ENCODE results near the gene F5.
A peak's percentile ranks its signal among the peaks of the same experiment; 100 is the strongest.
"Not testable (repeated sequence)": the region's sequence is repeated elsewhere in the genome, so short reads cannot be mapped to it uniquely, and the experiment has no call there.

Gene F5

GRCh38 chr1:169503601-169504000 is 82.7 kb downstream of the F5 start:
- FAIRE-seq: not testable (repeated sequence)

GRCh38 chr1:169499807-169500206 is 86.5 kb downstream of the F5 start:
- no peak for FAIRE-seq

DNA sequence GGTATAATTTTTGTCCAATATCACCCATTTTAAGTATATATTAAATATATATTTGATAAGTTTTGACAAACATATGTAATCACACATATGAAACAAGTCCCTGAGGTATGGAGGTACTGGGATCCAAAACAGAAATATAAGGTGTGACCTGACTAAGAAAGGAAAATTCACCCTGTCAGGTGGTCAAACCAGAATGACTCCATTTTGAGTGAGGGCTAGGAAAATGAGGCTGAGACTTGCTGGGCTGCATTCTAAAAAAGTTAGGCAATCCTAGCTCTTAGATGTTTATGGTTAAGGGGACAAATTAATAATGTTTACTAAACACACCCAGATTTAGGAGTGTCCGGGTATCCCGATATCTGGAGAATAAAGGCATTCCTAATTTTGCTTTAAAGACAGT is 89.0 kb downstream of the F5 start:
- no peak for FAIRE-seq

DNA sequence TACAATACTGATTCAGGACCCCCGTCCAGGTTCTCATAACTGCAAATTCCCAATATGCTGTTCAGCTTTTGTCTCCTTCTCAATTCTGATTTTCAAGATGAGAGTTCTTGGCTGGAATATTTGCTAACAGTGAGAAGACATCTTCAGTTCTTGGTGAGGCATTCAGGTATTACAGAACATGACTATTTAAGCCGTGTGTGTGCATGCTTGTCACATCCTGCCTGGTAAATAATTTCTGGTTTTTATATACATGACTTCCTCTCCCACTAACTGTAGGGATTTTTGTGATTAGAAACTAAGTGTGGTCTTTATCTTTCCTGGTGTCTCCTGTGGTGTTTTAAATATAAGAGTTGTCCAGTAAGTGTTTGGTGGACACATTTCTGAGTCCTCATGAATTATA is 90.4 kb downstream of the F5 start:
- FAIRE-seq: no peak

DNA sequence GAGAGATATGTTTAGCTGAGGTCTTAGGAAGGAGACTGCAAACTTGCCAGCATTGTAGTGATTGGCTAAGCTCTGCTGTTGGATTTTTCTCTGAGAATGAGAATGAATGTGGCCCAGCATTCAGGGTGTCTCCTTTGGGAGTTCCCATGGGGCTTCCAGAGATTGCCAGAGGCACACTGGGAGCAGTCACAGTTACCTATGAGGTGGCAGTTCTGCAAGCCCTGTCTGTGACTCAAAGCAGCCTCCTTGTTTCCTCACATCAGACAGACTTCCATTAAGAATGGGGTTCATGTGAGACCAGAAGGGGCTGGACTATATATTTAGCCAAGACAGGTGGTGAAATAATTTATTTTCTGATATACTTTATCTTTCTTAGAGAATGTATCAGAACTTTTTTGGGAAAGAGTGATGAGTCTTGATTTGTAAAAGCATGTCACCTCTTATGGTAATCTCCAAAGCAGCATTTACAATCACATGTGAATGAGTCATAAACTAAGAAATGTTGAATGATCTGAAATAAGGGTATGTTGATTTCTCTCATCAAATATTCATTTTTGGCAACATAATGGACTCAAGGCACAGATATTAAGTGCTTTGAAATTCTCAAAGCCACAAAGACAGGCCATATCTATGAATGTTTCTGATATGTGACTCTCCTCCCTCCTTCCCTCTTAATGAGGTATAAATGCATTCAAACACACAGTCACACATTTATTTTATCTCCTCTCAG is 91.1 kb downstream of the F5 start:
- no peak for FAIRE-seq

- no peak for FAIRE-seq
These were observed 91.9 kb downstream of the F5 start for GRCh38 chr1:169494343-169494742.

GRCh38 chr1:169493251-169493650 is 93.0 kb downstream of the F5 start:
- no peak for FAIRE-seq

- no peak for FAIRE-seq
These were observed 94.4 kb downstream of the F5 start for GRCh38 chr1:169491845-169492281.

DNA sequence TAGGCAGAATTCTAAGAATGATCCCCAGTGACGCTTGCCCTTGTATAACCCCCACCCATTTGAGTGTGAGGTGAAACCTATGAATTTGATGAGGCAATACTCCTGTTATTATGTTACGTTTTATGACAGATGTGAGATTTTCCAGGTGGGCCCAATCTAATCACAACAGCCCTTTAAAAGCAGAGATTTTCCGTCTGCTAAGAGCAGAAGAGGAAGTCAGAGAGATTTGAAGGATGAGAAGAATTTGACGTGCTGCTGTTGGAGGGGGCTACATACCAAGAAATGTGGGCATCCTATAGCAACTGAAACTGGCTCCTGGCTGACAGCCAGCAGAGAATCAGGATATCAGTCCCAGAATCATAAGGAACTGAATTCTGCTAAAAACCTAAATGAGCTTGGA is 98.1 kb downstream of the F5 start:
- FAIRE-seq: no peak

DNA sequence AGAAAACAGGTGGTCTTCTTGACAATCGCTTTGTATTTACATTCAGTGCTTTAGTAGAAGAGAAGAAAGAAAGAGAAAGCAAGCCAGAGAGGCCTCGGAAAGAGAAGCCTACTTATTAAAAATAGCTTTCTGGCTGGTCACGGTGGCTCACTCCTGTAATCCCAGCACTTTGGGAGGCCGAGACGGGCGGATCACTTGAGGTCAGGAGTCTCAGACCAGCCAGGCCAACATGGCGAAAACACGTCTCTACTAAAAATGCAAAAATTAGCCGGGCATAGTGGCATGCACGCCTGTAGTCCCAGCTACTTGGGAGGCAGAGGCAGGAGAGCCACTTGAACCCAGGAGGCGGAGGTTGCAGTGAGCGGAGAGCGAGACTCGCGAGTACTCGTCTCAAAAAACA is 98.7 kb downstream of the F5 start:
- FAIRE-seq: no peak

- no peak for FAIRE-seq
These were observed 99.1 kb downstream of the F5 start for GRCh38 chr1:169487133-169487532.

- FAIRE-seq: no peak
These were observed 99.8 kb downstream of the F5 start for GRCh38 chr1:169486281-169487051.

- peak; percentile 95 for FAIRE-seq
These were observed 100.6 kb downstream of the F5 start, which contains the start of gene SLC19A2 for GRCh38 chr1:169485431-169486280. TSS of gene SLC19A2 (minus strand) at chr1:169485944. CDS start at chr1:169485766, 178 bp downstream.

GRCh38 chr1:169484683-169485430 is 101.4 kb downstream of the F5 start:
- no peak for FAIRE-seq

DNA sequence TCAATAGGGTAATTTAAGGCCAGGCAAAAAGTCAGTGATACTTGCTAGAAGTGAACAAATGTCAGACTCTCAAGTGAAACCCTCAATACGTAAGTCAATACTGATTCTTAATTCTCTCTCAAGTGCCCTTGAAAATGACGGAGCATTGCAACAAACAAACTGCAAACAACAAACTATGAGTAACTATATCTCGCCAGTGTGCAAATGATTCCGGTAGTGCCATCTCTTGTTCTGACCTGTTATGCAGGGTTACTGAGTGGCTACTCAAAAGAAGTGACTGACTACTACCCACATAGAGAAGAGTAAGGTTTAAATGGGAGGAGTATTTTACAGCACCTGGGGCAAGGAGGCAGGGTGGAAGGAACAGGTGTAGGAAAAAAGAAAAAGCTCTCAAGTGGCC is 102.2 kb downstream of the F5 start:
- no peak for FAIRE-seq

- FAIRE-seq: no peak
These were observed 102.7 kb downstream of the F5 start for GRCh38 chr1:169483500-169483966.

DNA sequence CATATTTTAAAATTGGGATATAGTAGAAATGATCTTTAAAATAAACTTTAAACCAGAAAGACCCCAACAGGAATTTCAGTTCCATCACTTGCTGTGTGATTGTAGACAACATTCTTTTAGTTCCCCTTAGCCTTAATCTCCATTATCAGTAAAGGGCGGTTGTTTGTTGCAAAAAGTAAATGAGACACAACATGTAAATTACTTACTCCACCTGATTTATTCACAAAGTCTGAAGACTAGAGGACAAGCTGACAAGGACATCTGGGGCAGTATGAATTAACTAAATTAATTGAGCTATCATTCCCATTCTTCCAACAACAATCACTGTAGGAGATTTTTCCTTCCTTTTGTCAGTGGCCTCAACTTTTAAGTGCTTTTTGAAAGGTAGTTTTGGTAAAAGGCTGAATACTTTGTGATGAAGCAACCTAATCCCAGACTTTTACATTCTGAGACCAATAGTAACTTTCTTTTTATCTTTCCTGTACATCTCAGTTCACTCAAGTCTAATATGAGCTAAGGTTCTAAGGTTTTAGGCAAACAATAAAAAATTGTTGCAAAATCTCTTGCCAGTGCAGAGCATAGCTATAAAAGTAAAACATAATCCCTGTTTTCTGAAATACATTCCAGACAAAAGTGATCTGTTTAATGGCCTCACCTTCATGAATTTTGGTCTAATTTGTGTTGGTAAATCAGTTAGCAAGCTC is 106.8 kb downstream of the F5 start:
- no peak for FAIRE-seq

DNA sequence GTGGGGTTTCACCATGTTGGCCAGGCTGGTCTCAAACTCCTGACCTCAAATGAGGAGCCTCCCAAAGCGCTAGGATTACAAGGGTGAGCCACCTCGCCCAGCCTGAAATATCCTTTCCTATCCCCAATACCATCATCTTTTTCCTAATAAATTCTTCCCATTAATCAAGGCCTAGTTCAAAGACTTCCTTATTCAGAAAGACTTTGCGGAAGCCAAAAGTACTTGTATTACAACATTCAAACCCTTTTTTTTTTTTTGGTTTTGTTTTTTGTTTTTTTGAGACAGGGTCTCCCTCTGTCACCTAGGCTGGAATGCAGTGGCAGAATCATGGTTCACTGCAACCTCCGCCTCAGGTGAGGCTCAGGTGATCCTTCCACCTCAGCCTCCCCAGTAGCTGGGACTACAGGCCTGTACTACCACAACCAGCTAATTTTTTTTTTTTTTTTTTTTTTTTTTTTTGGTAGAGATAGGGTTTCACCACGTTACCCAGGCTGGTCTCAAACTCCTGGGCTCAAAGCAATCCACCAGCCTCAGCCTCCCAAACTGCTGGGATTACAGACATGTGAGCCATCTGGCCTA is 108.1 kb downstream of the F5 start:
- no peak for FAIRE-seq

DNA sequence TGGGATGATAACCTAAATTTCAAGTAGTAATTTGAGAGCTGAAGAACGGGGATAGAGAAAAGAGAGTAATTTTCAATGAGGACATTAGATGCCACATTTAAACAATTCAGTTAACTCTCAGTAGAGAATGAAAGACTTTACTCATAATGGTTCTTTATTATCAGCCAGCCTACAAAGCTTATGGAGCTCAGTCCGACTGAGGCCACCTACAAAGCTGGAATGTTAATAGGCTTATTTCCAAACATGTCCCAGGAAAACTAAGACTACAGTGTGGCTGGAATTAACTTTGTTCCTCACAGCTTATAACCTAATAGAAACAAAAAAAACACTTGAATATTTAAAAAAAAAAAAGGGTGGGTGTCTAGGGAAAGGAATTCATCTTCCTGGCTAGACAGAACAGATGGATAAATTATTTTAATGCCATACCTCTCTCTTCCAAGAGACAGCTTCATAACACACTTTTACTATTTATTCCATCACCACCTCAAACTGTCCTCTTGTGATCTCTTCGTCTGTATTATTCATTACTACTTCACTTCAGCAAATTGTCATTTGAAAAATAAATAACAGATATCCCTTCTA is 110.4 kb downstream of the F5 start:
- no peak for FAIRE-seq

DNA sequence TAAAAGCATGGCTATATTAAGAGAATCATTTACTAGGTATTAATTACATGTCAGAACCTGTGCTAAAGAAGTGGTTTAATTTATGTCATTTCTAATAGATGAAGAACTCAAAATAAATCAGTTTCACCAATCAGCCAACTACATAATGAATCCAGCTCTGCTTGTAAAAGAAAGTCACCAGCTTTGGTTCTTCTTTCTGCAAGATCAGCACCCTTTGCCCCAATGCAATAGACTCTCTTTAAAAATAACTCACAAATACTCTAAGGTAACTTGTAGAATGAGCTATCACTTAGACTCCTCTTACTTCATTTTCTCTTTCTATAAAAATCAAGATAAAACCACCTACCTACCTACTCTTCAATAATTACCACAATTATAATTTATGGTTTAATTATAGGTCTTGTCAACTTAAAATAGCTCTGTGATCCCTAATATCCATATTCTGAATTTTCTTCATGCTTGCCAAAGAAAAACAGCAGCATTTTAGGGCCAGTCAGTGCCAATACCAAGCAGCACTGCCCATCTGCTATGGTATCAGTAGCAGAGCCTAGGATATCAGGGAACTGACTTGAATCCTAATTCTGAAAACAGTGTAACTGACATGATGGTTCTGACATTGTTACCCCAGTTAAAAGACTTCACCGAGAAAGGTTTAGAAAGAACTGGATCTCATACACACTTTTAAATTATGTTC is 111.8 kb downstream of the F5 start:
- no peak for FAIRE-seq
